ENCODE data around the gene DMD.

DNA sequence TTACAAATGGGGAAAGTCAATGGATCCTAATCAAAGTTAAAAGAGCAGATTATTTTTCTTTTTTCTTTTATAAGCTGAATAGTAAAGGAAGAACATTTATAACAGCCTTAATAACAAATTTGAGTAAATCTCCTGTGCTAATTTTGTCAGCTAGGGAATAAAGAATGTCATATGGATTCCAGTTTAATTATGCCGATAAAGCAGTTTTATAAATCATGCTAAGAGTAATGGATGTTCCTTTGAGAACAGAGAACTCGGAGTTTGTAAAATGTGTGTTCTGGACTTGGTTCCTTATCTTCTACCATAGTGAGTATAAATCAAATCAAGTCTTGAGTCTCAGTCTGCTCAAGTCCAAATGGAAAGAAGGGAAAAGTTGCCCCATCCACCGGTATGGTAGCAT, 1959.2 kb downstream of the DMD start:
- TF ChIP-seq, protein P1, sequence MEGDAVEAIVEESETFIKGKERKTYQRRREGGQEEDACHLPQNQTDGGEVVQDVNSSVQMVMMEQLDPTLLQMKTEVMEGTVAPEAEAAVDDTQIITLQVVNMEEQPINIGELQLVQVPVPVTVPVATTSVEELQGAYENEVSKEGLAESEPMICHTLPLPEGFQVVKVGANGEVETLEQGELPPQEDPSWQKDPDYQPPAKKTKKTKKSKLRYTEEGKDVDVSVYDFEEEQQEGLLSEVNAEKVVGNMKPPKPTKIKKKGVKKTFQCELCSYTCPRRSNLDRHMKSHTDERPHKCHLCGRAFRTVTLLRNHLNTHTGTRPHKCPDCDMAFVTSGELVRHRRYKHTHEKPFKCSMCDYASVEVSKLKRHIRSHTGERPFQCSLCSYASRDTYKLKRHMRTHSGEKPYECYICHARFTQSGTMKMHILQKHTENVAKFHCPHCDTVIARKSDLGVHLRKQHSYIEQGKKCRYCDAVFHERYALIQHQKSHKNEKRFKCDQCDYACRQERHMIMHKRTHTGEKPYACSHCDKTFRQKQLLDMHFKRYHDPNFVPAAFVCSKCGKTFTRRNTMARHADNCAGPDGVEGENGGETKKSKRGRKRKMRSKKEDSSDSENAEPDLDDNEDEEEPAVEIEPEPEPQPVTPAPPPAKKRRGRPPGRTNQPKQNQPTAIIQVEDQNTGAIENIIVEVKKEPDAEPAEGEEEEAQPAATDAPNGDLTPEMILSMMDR (IDR thresholded peaks at IDR 0.05), result no peak
- TF ChIP-seq EZH2 (IDR thresholded peaks at IDR 0.05) (no peak), EZH2phosphoT487 (IDR thresholded peaks at IDR 0.05) (no peak)

Measured in neural progenitor cell (in vitro differentiated cells).